Measurements from ENCODE around the gene PSMB10. TPM values are rescaled to one million over a fixed set of nuclear protein-coding genes. Genes with fewer than 3 reads are reported as not detected.
"Not testable (repeated sequence)": the region's sequence is repeated elsewhere in the genome, so short reads cannot be mapped to it uniquely, and the experiment has no call there.

Gene PSMB10
- total RNA-seq, 2 experiments from 2014 or later, result 176 to 185 TPM

- POLR2A ChIA-PET, result interaction anchor here (0.6 to 1.0 kb wide), 3 partner anchors 23 to 362 kb away, joined by 3 read pairs; partner anchors contain the start of genes RANBP10 and TSNAXIP1
- CTCF ChIA-PET, result interaction anchor here (0.8 to 1.5 kb wide), 5 partner anchors 11 to 123 kb away, joined by 3 to 6 read pairs (median 4); partner anchors contain the start of gene NRN1L
These were observed 18.8 kb downstream of the PSMB10 start for GRCh38 chr16:67917852-67918236.

GRCh38 chr16:67917140-67917851, 19.4 kb downstream of the PSMB10 start:
- ChIA-PET POLR2A (interaction anchor here (0.6 kb wide), 1 partner anchor 362 kb away, joined by 3 read pairs; no protein-coding TSS in a partner anchor), CTCF (interaction anchor here (0.8 to 1.5 kb wide), 5 partner anchors 8 to 123 kb away, joined by 3 to 6 read pairs (median 4); partner anchors contain the start of gene NRN1L)

GRCh38 chr16:67915831-67916723, 20.6 kb downstream of the PSMB10 start:
- ChIA-PET CTCF (interaction anchor here (1.3 to 1.7 kb wide), 2 partner anchors 9 to 32 kb away, joined by 4 to 8 read pairs; no protein-coding TSS in a partner anchor), POLR2A (no interaction called here)

GRCh38 chr16:67915496-67915769, 21.2 kb downstream of the PSMB10 start:
- CTCF ChIA-PET, result interaction anchor here (1.7 kb wide), 1 partner anchor 32 kb away, joined by 8 read pairs; no protein-coding TSS in a partner anchor
- POLR2A ChIA-PET, result not testable (repeated sequence)

GRCh38 chr16:67914758-67915495, 21.7 kb downstream of the PSMB10 start:
- POLR2A ChIA-PET, result no interaction called here
- CTCF ChIA-PET, result interaction anchor here (1.7 kb wide), 1 partner anchor 31 kb away, joined by 8 read pairs; no protein-coding TSS in a partner anchor

- ChIA-PET POLR2A (no interaction called here), CTCF (interaction anchor here (0.8 kb wide), 1 partner anchor 18 kb away, joined by 3 read pairs; the partner anchor contains the start of gene PSKH1)
These were observed 26.5 kb downstream of the PSMB10 start for GRCh38 chr16:67910158-67910557.

- ChIA-PET CTCF (interaction anchor here (0.7 to 0.9 kb wide), 3 partner anchors 19 to 25 kb away, joined by 3 read pairs; no protein-coding TSS in a partner anchor), POLR2A (interaction anchor here (0.5 kb wide), 1 partner anchor 106 kb away, joined by 3 read pairs; no protein-coding TSS in a partner anchor)
These were observed 27.5 kb downstream of the PSMB10 start for GRCh38 chr16:67909056-67909742.

GRCh38 chr16:67907397-67908180, 29.1 kb downstream of the PSMB10 start:
- ChIA-PET POLR2A (interaction anchor here (0.7 kb wide), 2 partner anchors 35 to 97 kb away, joined by 3 to 5 read pairs; no protein-coding TSS in a partner anchor), CTCF (interaction anchor here (1.1 to 1.4 kb wide), 3 partner anchors 10 to 28 kb away, joined by 3 to 4 read pairs (median 3); no protein-coding TSS in a partner anchor)

- ChIA-PET CTCF (interaction anchor here (1.3 kb wide), 1 partner anchor 86 kb away, joined by 3 read pairs; no protein-coding TSS in a partner anchor), POLR2A (no interaction called here)
These were observed 33.8 kb downstream of the PSMB10 start for GRCh38 chr16:67902831-67903230.

GRCh38 chr16:67901734-67902133, 34.9 kb downstream of the PSMB10 start:
- ChIA-PET CTCF (interaction anchor here (1.3 kb wide), 1 partner anchor 85 kb away, joined by 3 read pairs; no protein-coding TSS in a partner anchor), POLR2A (no interaction called here)

GRCh38 chr16:67897231-67897630, 39.4 kb downstream of the PSMB10 start:
- ChIA-PET CTCF (interaction anchor here (0.6 to 2.1 kb wide), 6 partner anchors 10 to 126 kb away, joined by 3 to 8 read pairs (median 4); no protein-coding TSS in a partner anchor), POLR2A (no interaction called here)

GRCh38 chr16:67893743-67894399, 42.8 kb downstream of the PSMB10 start:
- CTCF ChIA-PET, result interaction anchor here (0.6 to 4.1 kb wide), 2 partner anchors 10 to 78 kb away, joined by 3 to 20 read pairs; partner anchors contain the start of gene NRN1L
- POLR2A ChIA-PET, result no interaction called here

GRCh38 chr16:67892899-67893742, 43.5 kb downstream of the PSMB10 start, which contains the start of gene PSKH1:
TSS of gene PSKH1 (plus strand) at chr16:67893254. CDS start at chr16:67908750, 15,496 bp downstream.
- POLR2A ChIA-PET, result no interaction called here
- CTCF ChIA-PET, result interaction anchor here (0.7 to 4.1 kb wide), 8 partner anchors 9 to 372 kb away, joined by 3 to 20 read pairs (median 3); partner anchors contain the start of genes NRN1L and PSMB10

GRCh38 chr16:67892375-67892774, 44.3 kb downstream of the PSMB10 start:
- POLR2A ChIA-PET, result no interaction called here
- CTCF ChIA-PET, result interaction anchor here (0.7 to 4.1 kb wide), 8 partner anchors 9 to 371 kb away, joined by 3 to 20 read pairs (median 3); partner anchors contain the start of genes NRN1L and PSMB10

GRCh38 chr16:67888331-67888730, 48.3 kb downstream of the PSMB10 start:
- ChIA-PET CTCF (interaction anchor here (1.2 to 1.3 kb wide), 2 partner anchors 40 to 46 kb away, joined by 3 to 4 read pairs; no protein-coding TSS in a partner anchor), POLR2A (no interaction called here)

GRCh38 chr16:67886387-67886786, 50.3 kb downstream of the PSMB10 start:
- POLR2A ChIA-PET, result interaction anchor here (0.6 to 1.3 kb wide), 2 partner anchors 49 to 179 kb away, joined by 5 to 7 read pairs; no protein-coding TSS in a partner anchor
- CTCF ChIA-PET, result interaction anchor here (0.6 to 5.2 kb wide), 5 partner anchors 11 to 70 kb away, joined by 3 to 45 read pairs (median 4); partner anchors contain the start of gene CTRL

Measured in activated CD8-positive, alpha-beta memory T cell treated with anti-CD3 and anti-CD28 coated beads for 36 hours (primary cell).